Measurements from ENCODE around the gene PPP2R3C. TPM values are rescaled to one million over a fixed set of nuclear protein-coding genes. Genes with fewer than 3 reads are reported as not detected.

The PPP2R3C gene
- total and polyA plus RNA-seq, 2 of the 13 experiments (the other 11 are each of a cell fraction or from before 2014, with no cell fraction given) = 63.4 to 102 TPM

GRCh38 chr14:35121026-35121886, 534 bp downstream of the PPP2R3C start (continued):
- TF ChIP-seq ZHX2 (IDR thresholded peaks at IDR 0.05; ENCODE audit: low read depth) (no peak), ZHX2 (CRISPR knock-in tag; IDR thresholded peaks at IDR 0.05; ENCODE audit: borderline replicate concordance) (no peak), ZFP36 (IDR thresholded peaks at IDR 0.05; ENCODE audit: borderline replicate concordance, low read depth, low read length, partially characterized antibody) (no peak), GABPB1 (CRISPR knock-in tag; IDR thresholded peaks at IDR 0.05) (no peak), BRD4 (CRISPR knock-in tag; IDR thresholded peaks at IDR 0.05) (no peak), ZSCAN30 (CRISPR knock-in tag; IDR thresholded peaks at IDR 0.05) (no peak), HOXD1 (CRISPR knock-in tag; IDR thresholded peaks at IDR 0.05) (no peak), ERF (CRISPR knock-in tag; IDR thresholded peaks at IDR 0.05) (no peak), MAFK (conservative IDR thresholded peaks at IDR 0.05 in 1 of 2, IDR thresholded peaks at IDR 0.05 in 1 of 2; ENCODE audit: low read length in 2 of 2) (no peak), ZNF552 (CRISPR knock-in tag; IDR thresholded peaks at IDR 0.05; ENCODE audit: borderline replicate concordance) (no peak), DMAP1 (CRISPR knock-in tag; IDR thresholded peaks at IDR 0.05) (no peak), ZNF550 (CRISPR knock-in tag; IDR thresholded peaks at IDR 0.05; ENCODE audit: borderline replicate concordance) (no peak), PHB2 (IDR thresholded peaks at IDR 0.05; ENCODE audit: partially characterized antibody) (no peak), ZBTB49 (CRISPR knock-in tag; IDR thresholded peaks at IDR 0.05; ENCODE audit: borderline replicate concordance) (peak; percentile 12; the same call in 1 of the 2 replicates), REL (CRISPR knock-in tag; conservative IDR thresholded peaks at IDR 0.05) (no peak), ZNF746 (CRISPR knock-in tag; IDR thresholded peaks at IDR 0.05) (no peak), USF2 (IDR thresholded peaks at IDR 0.05; ENCODE audit: low read depth, low read length) (no peak), USF2 (CRISPR knock-in tag; IDR thresholded peaks at IDR 0.05; ENCODE audit: borderline replicate concordance) (no peak)
